HEK293 (cell line): ENCODE data around the gene NRF1.

Source experiments
- EGR2 ChIP-seq: fragments of 450-650 bp; formaldehyde crosslinking; IDR thresholded peaks from 2 replicates; pipeline ENCODE4 v1.5.1; 2016; ENCODE audit warnings: low read depth, missing biosample characterization, missing genetic modification characterization
- GFI1B ChIP-seq: fragments of 450-650 bp; formaldehyde crosslinking; IDR thresholded peaks from 2 replicates; pipeline ENCODE4 v1.5.1; 2016; ENCODE audit warnings: missing biosample characterization, missing genetic modification characterization
- INSM2 ChIP-seq: fragments of 450-650 bp; formaldehyde crosslinking; IDR thresholded peaks from 2 replicates; pipeline ENCODE4 v1.5.1; 2016; ENCODE audit warnings: missing biosample characterization, missing genetic modification characterization
- KLF1 ChIP-seq: fragments of 450-650 bp; formaldehyde crosslinking; IDR thresholded peaks from 2 replicates; pipeline ENCODE4 v1.5.1; 2016; ENCODE audit warnings: missing biosample characterization, missing genetic modification characterization
- SALL2 ChIP-seq: fragments of 450-650 bp; formaldehyde crosslinking; IDR thresholded peaks from 2 replicates; pipeline ENCODE4 v1.5.0; 2017; ENCODE audit warnings: missing biosample characterization, mild to moderate bottlenecking, missing genetic modification characterization, borderline replicate concordance
- TRIM28 ChIP-seq: IDR thresholded peaks from 2 replicates; pipeline ENCODE4 v1.6.1; 2011; ENCODE audit warnings: low read length, control low read depth, borderline replicate concordance
- ZBTB26 ChIP-seq: fragments of 450-650 bp; formaldehyde crosslinking; optimal IDR thresholded peaks from 2 replicates; pipeline ENCODE3; 2016; ENCODE audit warnings: missing biosample characterization, mild to moderate bottlenecking, missing genetic modification characterization
- ZBTB48 ChIP-seq: fragments of 450-650 bp; formaldehyde crosslinking; IDR thresholded peaks from 2 replicates; pipeline ENCODE4 v1.5.1; 2016; ENCODE audit warnings: missing biosample characterization, missing genetic modification characterization
- ZBTB8A ChIP-seq: fragments of 450-650 bp; formaldehyde crosslinking; IDR thresholded peaks from 2 replicates; pipeline ENCODE4 v1.5.1; 2016; ENCODE audit warnings: missing biosample characterization, missing genetic modification characterization
- ZNF146 ChIP-seq: fragments of 450-650 bp; formaldehyde crosslinking; IDR thresholded peaks from 2 replicates; pipeline ENCODE4 v1.5.1; 2016; ENCODE audit warnings: missing biosample characterization, missing genetic modification characterization
- ZNF280D ChIP-seq: fragments of 450-650 bp; formaldehyde crosslinking; IDR thresholded peaks from 2 replicates; pipeline ENCODE4 v1.5.1; 2016; ENCODE audit warnings: missing biosample characterization, missing genetic modification characterization
- ZNF335 ChIP-seq: fragments of 450-650 bp; formaldehyde crosslinking; conservative IDR thresholded peaks from 2 replicates; pipeline ENCODE4 v1.5.1; 2016; ENCODE audit warnings: missing biosample characterization, missing genetic modification characterization
- ZNF37A ChIP-seq: fragments of 450-650 bp; IDR thresholded peaks from 2 replicates; pipeline ENCODE4 v1.5.1; 2018; ENCODE audit warnings: missing biosample characterization, missing genetic modification characterization
- ZNF423 ChIP-seq: fragments of 450-650 bp; formaldehyde crosslinking; IDR thresholded peaks from 2 replicates; pipeline ENCODE4 v1.5.1; 2016; ENCODE audit warnings: missing biosample characterization, missing genetic modification characterization
- ZNF433 ChIP-seq: fragments of 450-650 bp; formaldehyde crosslinking; IDR thresholded peaks from 2 replicates; pipeline ENCODE4 v1.5.1; 2016; ENCODE audit warnings: missing biosample characterization, missing genetic modification characterization, low read depth
- ZNF510 ChIP-seq: fragments of 450-650 bp; formaldehyde crosslinking; IDR thresholded peaks from 2 replicates; pipeline ENCODE4 v1.5.1; 2018; ENCODE audit warnings: mild to moderate bottlenecking, missing genetic modification characterization, missing biosample characterization; ENCODE audit not compliant: insufficient replicate concordance
- ZNF548 ChIP-seq: fragments of 450-650 bp; formaldehyde crosslinking; IDR thresholded peaks from 2 replicates; pipeline ENCODE4 v1.5.1; 2016; ENCODE audit warnings: missing biosample characterization, missing genetic modification characterization
- ZNF549 ChIP-seq: fragments of 450-650 bp; IDR thresholded peaks from 2 replicates; pipeline ENCODE4 v1.5.1; 2018; ENCODE audit warnings: missing biosample characterization, missing genetic modification characterization, mild to moderate bottlenecking, inconsistent platforms, moderate library complexity
- ZNF580 ChIP-seq: fragments of 450-650 bp; formaldehyde crosslinking; IDR thresholded peaks from 2 replicates; pipeline ENCODE4 v1.5.1; 2016; ENCODE audit warnings: missing biosample characterization, missing genetic modification characterization
- ZNF585B ChIP-seq: fragments of 450-650 bp; formaldehyde crosslinking; IDR thresholded peaks from 2 replicates; pipeline ENCODE4 v1.5.1; 2016; ENCODE audit warnings: missing biosample characterization, missing genetic modification characterization
- ZNF626 ChIP-seq: fragments of 450-650 bp; sonication (Bioruptor Pico); formaldehyde crosslinking; IDR thresholded peaks from 2 replicates; pipeline ENCODE4 v1.5.1; 2018; ENCODE audit warnings: missing biosample characterization, missing genetic modification characterization, inconsistent platforms
- ZNF629 ChIP-seq: fragments of 450-650 bp; formaldehyde crosslinking; IDR thresholded peaks from 2 replicates; pipeline ENCODE4 v1.5.1; 2017; ENCODE audit warnings: missing biosample characterization, missing genetic modification characterization
- ZNF639 ChIP-seq: fragments of 450-650 bp; formaldehyde crosslinking; IDR thresholded peaks from 2 replicates; pipeline ENCODE4 v1.5.1; 2016; ENCODE audit warnings: missing biosample characterization, missing genetic modification characterization
- ZNF645 ChIP-seq: fragments of 450-650 bp; formaldehyde crosslinking; IDR thresholded peaks from 2 replicates; pipeline ENCODE4; 2016; ENCODE audit warnings: missing biosample characterization, missing genetic modification characterization
- ZNF76 ChIP-seq: fragments of 450-650 bp; formaldehyde crosslinking; IDR thresholded peaks from 2 replicates; pipeline ENCODE4; 2016; ENCODE audit warnings: low read depth, missing biosample characterization, missing genetic modification characterization, borderline replicate concordance
- ZSCAN30 ChIP-seq: fragments of 450-650 bp; IDR thresholded peaks from 2 replicates; pipeline ENCODE4 v1.5.1; 2018; ENCODE audit warnings: missing biosample characterization, mild to moderate bottlenecking, missing genetic modification characterization, moderate library complexity
- ZSCAN4 ChIP-seq: fragments of 450-650 bp; formaldehyde crosslinking; IDR thresholded peaks from 2 replicates; pipeline ENCODE4 v1.5.1; 2017; ENCODE audit warnings: missing biosample characterization, missing genetic modification characterization

The NRF1 gene

GRCh38 chr7:129611246-129612111, at the start of gene NRF1 (continued):
- TF ChIP-seq KLF1 (tag by site-specific recombination): no peak
- TF ChIP-seq ZNF37A: peak; percentile 59; the same call in 1 of the 2 replicates
- no peak for TF ChIP-seq ZNF645 (tag by site-specific recombination)
- TF ChIP-seq ZSCAN4: no peak
- TF ChIP-seq ZNF580 (tag by site-specific recombination): 0 out of 2 replicates have a peak, but pooled peaks have one; percentile 45
- no peak for TF ChIP-seq ZNF433
- no peak for TF ChIP-seq INSM2 (tag by site-specific recombination)
- no peak for TF ChIP-seq ZNF585B (tag by site-specific recombination)
- TF ChIP-seq EGR2 (tag by site-specific recombination): no peak
- no peak for TF ChIP-seq ZNF423 (tag by site-specific recombination)
- TF ChIP-seq ZBTB26 (tag by site-specific recombination): peak; percentile 87
- peak; percentile 95 for TF ChIP-seq ZSCAN30 (tag by site-specific recombination)
- TF ChIP-seq ZNF76 (tag by site-specific recombination): peak; percentile 54; the same call in 1 of the 2 replicates
- peak; percentile 53; the same call in 1 of the 2 replicates for TF ChIP-seq ZNF629 (tag by site-specific recombination)
- no peak for TF ChIP-seq TRIM28
- peak; percentile 12; the same call in 1 of the 2 replicates for TF ChIP-seq ZNF549 (tag by site-specific recombination)
- TF ChIP-seq ZNF335 (tag by site-specific recombination): peak; percentile 67
- no peak for TF ChIP-seq SALL2 (tag by site-specific recombination)
- TF ChIP-seq ZNF626 (tag by site-specific recombination): no peak
- TF ChIP-seq ZNF510 (tag by site-specific recombination): no peak
- TF ChIP-seq ZNF548 (tag by site-specific recombination): no peak
- TF ChIP-seq GFI1B (tag by site-specific recombination): no peak
- TF ChIP-seq ZBTB48 (tag by site-specific recombination): peak; percentile 41; the same call in 1 of the 2 replicates
- TF ChIP-seq ZBTB8A: 0 out of 2 replicates have a peak, but pooled peaks have one; percentile 31
- no peak for TF ChIP-seq ZNF146 (tag by site-specific recombination)
- no peak for TF ChIP-seq ZNF280D (tag by site-specific recombination)
- TF ChIP-seq ZNF639: no peak
